ENCODE measurements around the gene FOXP3. TPM values are rescaled to one million over a fixed set of nuclear protein-coding genes. Genes with fewer than 3 reads are reported as not detected.

The FOXP3 gene
- total RNA-seq, 1 experiment from 2014 or later: not detected

DNA sequence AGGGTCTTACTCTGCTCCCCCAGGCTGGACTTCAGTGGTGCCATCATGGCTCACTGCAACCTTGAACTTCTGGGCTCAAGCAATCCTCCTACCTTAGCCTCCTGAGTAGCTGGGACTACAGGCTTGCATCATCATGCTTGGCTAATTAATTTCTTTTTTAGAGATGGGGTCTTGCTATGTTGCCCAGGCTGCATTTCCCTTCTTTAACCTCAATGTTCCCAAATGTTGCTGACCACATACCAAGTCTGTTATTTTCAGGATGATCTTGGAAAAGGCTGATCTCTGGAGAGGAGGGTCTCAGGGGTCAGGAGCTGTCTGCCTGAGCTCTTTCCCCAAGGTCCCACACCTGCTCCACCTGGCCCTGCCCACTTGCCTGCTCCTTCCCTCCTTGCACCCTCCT, 44.4 kb downstream of the FOXP3 start:
- no peak for DNase-seq (ENCODE audit: low spot score)

- no peak for DNase-seq (ENCODE audit: low spot score)
Measured at GRCh38 chrX:49214996-49215526, 49.4 kb downstream of the FOXP3 start.

- DNase-seq (ENCODE audit: low spot score): no peak
Measured at GRCh38 chrX:49214416-49214815, 50.1 kb downstream of the FOXP3 start.

GRCh38 chrX:49212861-49213260, 51.6 kb downstream of the FOXP3 start:
- DNase-seq (ENCODE audit: low spot score): no peak

- DNase-seq (ENCODE audit: low spot score): no peak
Measured at GRCh38 chrX:49212209-49212608, 52.3 kb downstream of the FOXP3 start.

DNA sequence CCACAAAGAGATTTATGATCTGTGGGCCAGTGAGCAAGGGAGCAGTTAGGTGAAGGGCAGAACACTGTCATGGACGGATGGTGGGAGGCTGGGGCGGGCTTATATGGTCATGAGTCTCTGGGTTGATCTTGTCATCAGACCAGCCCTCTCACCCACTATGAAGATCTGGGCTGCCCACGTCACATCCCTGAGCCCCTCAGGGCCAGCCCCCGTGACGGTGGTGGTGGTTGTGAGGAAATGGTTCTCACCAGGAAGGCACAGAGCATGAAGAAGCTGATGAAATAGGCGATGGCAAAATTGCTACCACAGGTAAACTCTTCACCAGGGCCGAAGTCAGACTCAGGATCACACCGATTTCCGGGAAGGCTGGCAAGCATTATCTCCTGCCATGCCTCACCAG, 53.4 kb downstream of the FOXP3 start:
- DNase-seq (ENCODE audit: low spot score): no peak

GRCh38 chrX:49210406-49210805, 54.1 kb downstream of the FOXP3 start:
- no peak for DNase-seq (ENCODE audit: low spot score)

DNA sequence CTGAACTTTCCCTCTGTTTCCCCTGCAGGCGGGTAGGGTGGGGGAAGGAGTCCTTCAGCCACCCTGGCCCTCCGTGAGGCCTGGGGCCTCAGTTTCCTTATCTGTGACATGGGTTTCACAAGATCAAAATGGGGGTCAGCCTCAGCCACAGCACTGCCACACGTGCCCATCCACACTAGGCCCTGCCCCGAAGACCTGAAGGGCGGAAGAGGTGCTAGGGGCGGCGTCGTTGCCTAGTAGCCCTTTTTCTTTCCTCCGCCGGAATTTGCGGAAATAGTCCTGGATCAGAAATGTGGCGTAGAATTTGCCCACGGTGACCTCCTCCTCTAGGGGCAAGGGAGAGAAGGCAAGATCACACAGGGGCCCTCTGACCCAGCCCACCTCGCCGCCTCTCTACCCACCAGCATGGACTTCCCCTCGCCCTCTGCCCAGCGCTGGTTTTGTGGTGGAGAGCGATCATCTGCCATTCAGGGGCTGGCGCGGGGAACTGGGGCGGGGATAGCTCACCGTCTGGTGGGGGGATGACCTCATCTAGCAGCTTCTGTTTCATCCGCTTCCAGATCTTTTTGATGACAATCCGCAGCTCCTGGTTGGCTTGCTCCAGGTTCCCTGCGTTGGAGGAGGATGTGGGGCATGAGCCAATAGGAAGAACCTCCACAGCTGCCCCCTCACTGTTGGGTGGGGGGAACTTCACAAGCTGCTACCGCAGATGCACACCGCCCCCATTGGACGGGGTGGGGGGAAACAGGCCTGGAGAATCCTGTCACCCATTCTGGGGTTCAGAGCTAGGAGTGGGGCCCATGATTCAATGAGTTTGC, 54.9 kb downstream of the FOXP3 start:
- DNase-seq (ENCODE audit: low spot score): no peak

GRCh38 chrX:49208399-49208798, 56.1 kb downstream of the FOXP3 start:
- no peak for DNase-seq (ENCODE audit: low spot score)

DNA sequence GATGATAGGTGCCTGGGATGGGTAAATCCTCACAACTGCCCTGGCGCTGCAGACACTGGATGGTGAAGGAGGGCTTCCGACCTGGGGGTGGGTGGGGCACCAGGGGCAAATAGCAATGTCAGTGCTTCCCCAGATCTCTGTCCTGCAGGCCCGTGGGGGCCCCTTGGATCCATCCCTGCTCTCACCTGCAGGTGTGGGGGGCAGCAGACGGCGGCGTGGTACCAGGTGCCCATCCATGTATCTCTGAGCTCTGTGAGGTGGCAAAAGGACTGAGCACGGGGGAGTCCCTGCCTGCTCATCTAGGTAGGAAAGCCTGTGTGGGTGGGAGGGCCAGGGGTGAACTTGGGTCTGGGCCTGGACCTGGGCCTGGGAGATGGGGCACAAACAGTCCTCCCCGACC, 58.0 kb downstream of the FOXP3 start:
- DNase-seq (ENCODE audit: low spot score): no peak

- no peak for DNase-seq (ENCODE audit: low spot score)
Measured at GRCh38 chrX:49205443-49205842, 59.1 kb downstream of the FOXP3 start.

- DNase-seq (ENCODE audit: low spot score): no peak
Measured at GRCh38 chrX:49204709-49205108, 59.8 kb downstream of the FOXP3 start.

GRCh38 chrX:49204017-49204416, 60.5 kb downstream of the FOXP3 start:
- DNase-seq (ENCODE audit: low spot score): no peak

DNA sequence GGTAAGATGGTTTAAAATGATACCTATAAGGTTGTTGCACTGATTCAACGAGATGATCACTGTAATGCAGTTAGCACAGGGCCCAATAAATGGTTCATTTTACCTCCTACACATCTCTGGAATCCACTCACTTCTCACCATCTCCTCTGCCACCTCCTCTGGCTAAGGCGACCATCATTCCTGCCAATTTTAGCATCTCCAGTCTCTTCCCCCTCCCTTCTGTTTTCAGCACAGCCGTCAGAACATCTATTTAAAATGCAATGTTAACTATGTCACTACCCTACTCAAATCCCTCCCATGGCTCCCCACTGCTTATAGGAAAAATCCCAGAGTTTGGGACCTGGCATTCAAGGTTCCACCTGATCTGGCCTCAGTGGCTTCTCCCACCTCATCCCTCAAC, 61.0 kb downstream of the FOXP3 start:
- DNase-seq (ENCODE audit: low spot score): no peak

GRCh38 chrX:49202022-49202421, 62.5 kb downstream of the FOXP3 start:
- no peak for DNase-seq (ENCODE audit: low spot score)

Other genes with a start within 250 kb of the FOXP3 start
- 49.8 and 64.1 TPM in 2 replicates for gene TFE3, start 221.4 kb downstream of the FOXP3 start, total RNA-seq (2014; rRNA removed; shearing (Covaris generic))
- gene CCDC120, start 205.7 kb downstream of the FOXP3 start, total RNA-seq (2014; rRNA removed; shearing (Covaris generic)): 0.14 TPM in 1 of 2 replicates, not detected in the other
- gene PRAF2, start 190.7 kb downstream of the FOXP3 start, total RNA-seq (2014; rRNA removed; shearing (Covaris generic)): 11.7 and 12.6 TPM in 2 replicates
- 47.5 and 64.6 TPM in 2 replicates for gene WDR45, start 184.8 kb downstream of the FOXP3 start, total RNA-seq (2014; rRNA removed; shearing (Covaris generic))
- 41.9 and 42.4 TPM in 2 replicates for gene GPKOW, start 141.0 kb downstream of the FOXP3 start, total RNA-seq (2014; rRNA removed; shearing (Covaris generic))
- 0.36 and 1.8 TPM in 2 replicates for gene MAGIX, start 102.0 kb downstream of the FOXP3 start, total RNA-seq (2014; rRNA removed; shearing (Covaris generic))
- 70.3 and 80.8 TPM in 2 replicates for gene PLP2, start 92.8 kb downstream of the FOXP3 start, total RNA-seq (2014; rRNA removed; shearing (Covaris generic))
- 2.8 and 2.9 TPM in 2 replicates for gene PRICKLE3, start 78.3 kb downstream of the FOXP3 start, total RNA-seq (2014; rRNA removed; shearing (Covaris generic))
- 0.05 and 0.48 TPM in 2 replicates for gene SYP, start 64.5 kb downstream of the FOXP3 start, total RNA-seq (2014; rRNA removed; shearing (Covaris generic))
- not detected in 2 replicates for gene CACNA1F, start 31.4 kb downstream of the FOXP3 start, total RNA-seq (2014; rRNA removed; shearing (Covaris generic))
- gene CCDC22, start 29.2 kb downstream of the FOXP3 start, total RNA-seq (2014; rRNA removed; shearing (Covaris generic)): 15.0 and 16.8 TPM in 2 replicates
- gene PPP1R3F, start 5.1 kb upstream of the FOXP3 start, total RNA-seq (2014; rRNA removed; shearing (Covaris generic)): 8.0 and 11.1 TPM in 2 replicates
- not detected in 2 replicates for gene GAGE10, start 38.9 kb upstream of the FOXP3 start, total RNA-seq (2014; rRNA removed; shearing (Covaris generic))
- gene GAGE12J, start 57.3 kb upstream of the FOXP3 start, total RNA-seq (2014; rRNA removed; shearing (Covaris generic)): not detected in 2 replicates
- gene GAGE13, start 66.9 kb upstream of the FOXP3 start, total RNA-seq (2014; rRNA removed; shearing (Covaris generic)): 6.7 TPM in 1 of 2 replicates, not detected in the other